Activated T-helper 9 cell treated with anti-CD3 and anti-CD28 coated beads, Interleukin-2, amount 50 U/mL, for 16 hours (primary cell): ENCODE data around the gene VAV2.

ENCODE experiments used
- DNase-seq: peaks from one replicate; pipeline ENCODE4 v3.0.0-alpha.2; 2020; ENCODE audit warnings: low read depth

VAV2 gene

GRCh38 chr9:133813749-133814585 is 178.2 kb downstream of the VAV2 start:
- DNase-seq: no peak

- no peak for DNase-seq
These were observed 179.0 kb downstream of the VAV2 start for GRCh38 chr9:133812941-133813748.

- no peak for DNase-seq
These were observed 179.9 kb downstream of the VAV2 start for GRCh38 chr9:133812077-133812868.

GRCh38 chr9:133811471-133811870 is 180.7 kb downstream of the VAV2 start:
- no peak for DNase-seq

- no peak for DNase-seq
These were observed 181.4 kb downstream of the VAV2 start for GRCh38 chr9:133810556-133811195.

GRCh38 chr9:133809335-133809734 is 182.8 kb downstream of the VAV2 start:
- no peak for DNase-seq

GRCh38 chr9:133807818-133808217 is 184.3 kb downstream of the VAV2 start:
- no peak for DNase-seq

GRCh38 chr9:133807037-133807436 is 185.1 kb downstream of the VAV2 start:
- no peak for DNase-seq

- no peak for DNase-seq
These were observed 185.5 kb downstream of the VAV2 start for GRCh38 chr9:133806623-133807010.

GRCh38 chr9:133805876-133806622 is 186.1 kb downstream of the VAV2 start:
- DNase-seq: no peak

- no peak for DNase-seq
These were observed 187.9 kb downstream of the VAV2 start for GRCh38 chr9:133804199-133804598.

- no peak for DNase-seq
These were observed 188.4 kb downstream of the VAV2 start for GRCh38 chr9:133803745-133804144.

- DNase-seq: no peak
These were observed 189.0 kb downstream of the VAV2 start for GRCh38 chr9:133803028-133803585.

- no peak for DNase-seq
These were observed 190.4 kb downstream of the VAV2 start for GRCh38 chr9:133801739-133802138.

- DNase-seq: no peak
These were observed 191.9 kb downstream of the VAV2 start for GRCh38 chr9:133800266-133800665.

GRCh38 chr9:133799716-133800115 is 192.4 kb downstream of the VAV2 start:
- DNase-seq: no peak

GRCh38 chr9:133799106-133799505 is 193.0 kb downstream of the VAV2 start:
- no peak for DNase-seq

GRCh38 chr9:133798160-133798559 is 194.0 kb downstream of the VAV2 start:
- DNase-seq: no peak

GRCh38 chr9:133797406-133798105 is 194.6 kb downstream of the VAV2 start:
- no peak for DNase-seq

GRCh38 chr9:133796562-133796961 is 195.6 kb downstream of the VAV2 start:
- no peak for DNase-seq
